HG02973 (cell line): ENCODE measurements around the gene XPO4.
"Not testable (repeated sequence)": the region's sequence is repeated elsewhere in the genome, so short reads cannot be mapped to it uniquely, and the experiment has no call there.

Experiments
- ATAC-seq: cut with Tn5 transposase; IDR thresholded peaks from one replicate; pipeline ENCODE4 v1.9.1; 2021; ENCODE audit warnings: moderate library complexity; ENCODE audit not compliant: unreplicated experiment

XPO4 gene

DNA sequence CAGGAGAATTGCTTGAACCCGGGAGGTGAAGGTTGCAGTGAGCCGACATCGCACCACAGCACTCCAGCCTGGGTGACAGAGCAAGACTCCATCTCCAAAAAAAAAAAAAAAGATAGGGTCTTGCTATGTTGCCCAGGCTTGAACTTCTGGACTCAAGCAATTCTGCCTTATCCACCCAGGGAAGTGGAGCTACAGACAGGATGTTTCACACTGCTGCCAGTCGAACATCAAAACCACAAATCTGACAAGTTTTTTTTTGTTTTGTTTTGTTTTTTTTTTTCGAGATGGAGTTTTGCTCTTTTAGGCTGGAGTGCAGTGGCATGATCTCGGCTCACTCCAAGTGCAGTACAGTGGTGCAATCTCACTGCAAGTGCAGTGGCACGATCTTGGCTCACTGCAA is 10.8 kb downstream of the XPO4 start:
- ATAC-seq = no peak

DNA sequence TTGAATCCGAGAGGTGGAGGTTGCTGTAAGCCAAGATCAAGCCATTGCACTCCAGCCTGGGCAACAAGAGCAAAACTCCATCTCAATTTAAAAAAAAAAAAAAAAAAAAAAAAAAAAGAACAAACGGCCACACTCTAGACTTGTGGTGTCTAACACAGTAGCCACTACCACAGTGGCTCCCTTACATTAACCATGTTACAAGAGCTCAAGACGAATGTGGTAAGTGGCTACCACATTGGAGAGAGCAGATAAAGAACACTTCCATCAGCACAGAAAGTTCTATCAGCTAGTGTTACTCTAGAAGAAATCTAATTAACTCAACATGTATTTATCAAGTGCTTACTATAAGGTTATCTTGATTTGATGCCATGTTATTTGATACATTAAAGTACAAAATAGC is 11.5 kb downstream of the XPO4 start:
- no peak for ATAC-seq

DNA sequence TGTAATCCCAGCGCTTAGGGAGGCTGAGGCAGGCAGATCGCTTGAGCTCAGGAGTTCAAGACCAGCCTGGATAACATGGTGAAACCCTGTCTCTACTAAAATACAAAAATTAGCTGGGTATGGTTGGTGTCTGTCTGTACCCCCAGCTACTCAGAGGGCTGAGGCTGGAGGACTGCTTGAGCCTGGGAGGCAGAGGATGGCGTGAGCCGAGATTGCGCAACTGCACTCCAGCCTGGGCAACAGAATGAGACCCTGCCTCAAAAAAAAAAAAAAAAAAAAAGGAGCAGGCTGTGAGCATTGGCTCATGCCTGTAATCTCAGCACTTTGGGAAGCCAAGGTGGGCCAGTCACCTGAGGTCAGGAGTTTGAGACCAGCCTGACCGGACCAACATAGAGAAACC is 12.0 kb downstream of the XPO4 start:
- not testable (repeated sequence) for ATAC-seq

GRCh38 chr13:20882206-20882605 is 20.3 kb downstream of the XPO4 start:
- no peak for ATAC-seq

DNA sequence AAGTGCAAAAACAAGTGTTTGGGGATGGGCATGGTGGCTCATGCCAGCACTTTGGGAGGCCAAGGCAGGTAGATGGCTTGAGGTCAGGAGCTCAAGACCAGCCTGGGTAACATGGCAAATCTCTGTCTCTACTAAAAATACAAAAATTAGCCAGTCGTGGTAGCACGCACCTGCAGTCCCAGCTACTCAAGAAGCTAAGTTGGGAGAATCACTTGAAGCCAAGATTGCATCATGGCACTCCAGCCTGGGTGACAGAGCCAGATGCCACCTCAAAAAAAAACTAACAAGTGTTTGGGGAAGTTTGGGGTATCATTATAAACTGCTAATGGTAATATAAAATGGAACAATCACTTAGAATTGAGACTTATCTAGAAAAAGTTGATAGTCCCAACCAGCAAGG is 24.6 kb downstream of the XPO4 start:
- no peak for ATAC-seq

GRCh38 chr13:20876802-20877201 is 25.7 kb downstream of the XPO4 start:
- ATAC-seq = not testable (repeated sequence)

DNA sequence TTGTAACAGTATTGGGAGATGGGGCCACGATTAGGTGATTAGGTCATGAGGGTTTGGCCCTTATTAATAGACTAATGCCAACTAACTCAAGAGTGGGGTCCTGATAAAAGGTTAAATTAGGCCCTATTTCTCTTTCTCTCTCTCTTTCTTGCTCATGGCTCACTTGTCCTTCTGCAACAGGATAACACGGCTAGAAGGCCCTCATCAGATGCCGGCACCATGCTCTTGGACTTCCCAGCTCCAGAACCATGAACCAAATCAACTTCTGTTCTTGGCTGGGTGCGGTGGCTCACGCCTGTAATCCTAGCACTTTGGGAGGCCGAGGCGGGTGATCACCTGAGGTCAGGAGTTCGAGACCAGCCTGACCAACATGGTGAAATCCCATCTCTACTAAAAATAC is 28.1 kb downstream of the XPO4 start:
- not testable (repeated sequence) for ATAC-seq

DNA sequence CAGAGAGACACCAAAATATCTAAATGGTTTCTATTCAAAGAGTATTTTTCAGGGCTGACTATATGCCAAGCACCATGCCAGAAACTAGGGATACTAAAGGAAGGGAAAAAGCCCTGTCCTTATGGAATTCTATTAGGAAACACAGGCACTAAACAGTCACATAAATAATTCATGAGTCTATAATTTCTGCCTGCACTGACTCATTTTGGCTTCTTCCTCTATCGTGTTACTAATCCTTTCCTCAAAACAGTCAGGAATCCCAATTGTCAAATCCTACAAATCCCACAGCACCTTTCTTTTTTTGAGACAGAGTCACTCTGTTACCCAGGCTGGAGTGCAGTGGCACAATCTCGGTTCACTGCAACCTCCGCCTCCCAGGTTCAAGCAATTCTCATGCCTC is 29.2 kb downstream of the XPO4 start:
- ATAC-seq = no peak

- ATAC-seq = no peak
These were observed 31.7 kb downstream of the XPO4 start for GRCh38 chr13:20870829-20871228.

GRCh38 chr13:20869540-20869939 is 33.0 kb downstream of the XPO4 start:
- ATAC-seq = no peak

- no peak for ATAC-seq
These were observed 35.1 kb downstream of the XPO4 start for GRCh38 chr13:20867408-20867807.

DNA sequence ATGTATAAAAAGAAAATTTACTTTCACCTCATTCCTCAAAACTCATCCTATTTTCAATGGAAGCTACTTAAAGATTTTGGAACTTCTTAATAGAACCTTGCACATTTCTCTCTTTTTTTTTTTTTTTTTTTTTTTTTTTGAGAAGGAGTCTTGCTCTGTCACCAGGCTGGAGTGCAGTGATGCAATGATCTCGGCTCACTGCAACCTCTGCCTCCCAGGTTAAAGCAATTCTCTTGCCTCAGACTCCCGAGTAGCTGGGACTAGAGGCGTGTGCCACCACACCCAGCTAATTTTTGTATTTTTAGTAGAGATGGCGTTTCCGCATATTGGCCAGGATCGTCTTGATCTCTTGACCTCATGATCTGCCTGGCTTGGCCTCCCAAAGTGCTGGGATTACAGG is 40.9 kb downstream of the XPO4 start:
- not testable (repeated sequence) for ATAC-seq

- ATAC-seq = no peak
These were observed 41.7 kb downstream of the XPO4 start for GRCh38 chr13:20860844-20861243.

DNA sequence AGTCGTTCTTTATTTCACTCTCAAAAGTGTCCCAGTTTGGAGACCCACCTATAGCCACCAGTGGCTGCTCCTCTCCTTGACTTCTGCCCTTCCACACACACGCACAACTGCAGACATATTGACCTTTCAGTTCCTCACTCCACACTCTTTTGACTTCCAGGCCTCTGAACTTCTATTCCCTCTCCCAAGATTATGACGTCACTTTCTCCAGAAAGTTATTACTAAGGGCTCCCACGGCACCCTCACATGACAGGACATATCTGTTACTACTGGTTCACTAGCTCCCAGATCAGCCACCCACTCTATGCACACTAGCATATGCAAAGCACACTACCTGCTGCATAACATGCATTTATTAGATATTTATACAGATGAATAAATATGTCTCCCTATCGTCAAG is 45.9 kb downstream of the XPO4 start:
- ATAC-seq = no peak

GRCh38 chr13:20851844-20852402 is 50.6 kb downstream of the XPO4 start:
- no peak for ATAC-seq

DNA sequence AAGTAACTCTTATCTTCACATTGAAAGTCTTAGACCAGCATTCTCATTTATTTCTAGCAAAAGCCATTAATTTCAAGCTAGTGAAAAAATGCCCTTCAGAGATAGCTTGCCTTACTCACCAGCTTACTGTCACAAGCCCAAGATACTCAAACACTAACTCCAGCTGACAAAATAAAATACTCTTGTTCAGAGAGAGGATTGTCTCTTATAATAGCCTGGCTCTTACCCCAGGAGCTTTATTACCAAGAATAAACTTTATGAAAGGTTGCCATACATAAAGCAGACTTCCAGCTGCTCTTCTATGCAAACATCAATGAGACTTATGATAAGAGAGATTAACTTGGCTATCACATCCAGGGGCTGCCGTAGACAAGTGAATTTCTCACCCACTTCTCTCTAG is 53.6 kb downstream of the XPO4 start:
- ATAC-seq = no peak

DNA sequence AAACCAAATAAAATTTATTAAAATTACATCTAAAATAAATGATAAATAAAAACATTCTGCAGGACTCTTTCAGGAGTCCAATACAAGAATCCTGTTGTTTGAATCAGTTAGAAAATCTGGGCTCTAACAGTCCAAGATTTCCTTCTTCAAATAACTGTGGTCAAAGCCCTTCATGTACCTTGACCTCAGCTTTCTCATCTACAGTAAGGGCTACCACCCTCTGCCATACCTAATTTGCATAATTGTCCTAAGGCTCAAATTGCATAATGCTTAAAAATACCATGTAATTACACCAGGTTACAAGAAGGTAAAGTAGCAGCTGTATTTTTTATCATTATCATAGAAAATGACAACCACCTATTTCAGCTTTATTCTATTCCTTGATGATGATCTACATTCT is 54.3 kb downstream of the XPO4 start:
- ATAC-seq = no peak

DNA sequence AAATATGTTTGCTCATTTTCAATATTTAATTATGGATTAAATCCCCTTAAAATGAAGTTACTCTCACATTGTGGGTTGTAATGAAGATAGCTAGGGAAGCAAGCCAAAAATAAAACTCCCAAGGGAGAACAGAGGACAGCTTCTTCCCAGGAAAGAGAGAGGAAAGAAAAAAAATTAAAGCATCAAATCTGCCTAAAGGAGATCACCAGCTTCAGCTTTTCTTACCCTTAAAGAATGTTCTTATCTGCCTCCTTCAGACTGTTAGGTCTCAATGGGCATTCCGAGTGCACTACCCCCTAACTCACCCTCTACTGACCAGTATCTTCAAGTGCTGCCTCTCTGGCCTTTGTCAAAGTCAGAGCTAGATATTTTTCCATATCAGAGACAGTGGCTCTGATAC is 55.2 kb downstream of the XPO4 start:
- no peak for ATAC-seq

DNA sequence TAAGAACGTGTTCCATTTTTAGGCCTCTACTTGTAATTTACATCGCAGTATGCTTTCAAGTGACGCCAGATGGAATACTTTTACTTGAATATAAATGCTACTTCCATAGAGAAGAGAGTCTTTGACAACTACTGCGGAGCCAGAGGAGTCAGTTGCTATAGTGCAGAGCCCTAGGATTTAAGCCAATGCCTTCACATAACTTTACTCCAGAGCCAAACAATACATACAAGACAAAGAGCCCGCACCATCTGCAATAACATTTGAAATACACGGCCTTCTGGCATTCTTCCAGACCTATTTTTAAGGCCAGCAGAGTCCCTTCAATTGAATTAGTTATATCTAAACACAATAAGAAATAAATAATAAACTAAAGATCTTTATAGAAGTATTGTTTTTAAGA is 59.4 kb downstream of the XPO4 start:
- ATAC-seq = no peak

DNA sequence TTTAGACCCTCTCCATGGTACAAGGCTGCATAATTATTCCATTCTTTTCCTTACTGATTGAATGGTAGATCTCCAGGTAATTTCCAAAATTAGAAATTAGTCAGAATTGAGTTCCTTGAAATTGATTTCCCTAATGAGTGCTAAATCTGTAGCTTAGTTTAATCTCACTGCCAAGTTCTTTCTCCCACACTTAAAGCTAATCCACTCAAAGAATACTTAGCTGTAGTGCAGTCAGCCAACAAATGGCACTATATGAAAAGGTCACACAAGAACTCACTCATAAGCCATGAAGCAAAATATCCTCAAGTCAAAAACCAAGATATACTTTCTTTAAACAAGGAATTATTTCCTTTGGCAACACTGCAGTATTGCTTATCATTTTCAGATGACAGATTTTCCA is 62.0 kb downstream of the XPO4 start:
- ATAC-seq = no peak

- no peak for ATAC-seq
These were observed 68.5 kb downstream of the XPO4 start for GRCh38 chr13:20833900-20834679.

DNA sequence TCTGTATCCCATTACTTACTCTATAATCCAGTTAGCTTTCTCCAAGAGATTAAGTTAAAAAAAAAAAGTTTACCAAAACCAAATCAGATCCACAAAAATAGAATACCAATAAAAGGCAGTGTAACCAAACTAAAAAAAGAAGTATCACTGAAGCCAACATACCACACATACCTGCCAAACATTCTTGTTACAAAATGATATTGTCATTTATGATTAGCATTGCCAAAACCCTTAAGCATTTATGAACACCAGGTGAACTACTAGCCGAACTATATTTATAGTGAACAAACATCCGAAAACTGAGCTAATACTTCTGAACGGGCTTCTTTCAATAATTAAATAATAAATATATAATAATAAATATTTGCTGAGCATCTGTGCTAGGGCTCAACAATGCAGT is 69.7 kb downstream of the XPO4 start:
- ATAC-seq = no peak

- no peak for ATAC-seq
These were observed 70.6 kb downstream of the XPO4 start for GRCh38 chr13:20831933-20832332.
